Fibroblast of the aortic adventitia (primary cell): ENCODE measurements around the gene SAPCD2. TPM values are rescaled to one million over a fixed set of nuclear protein-coding genes. Genes with fewer than 3 reads are reported as not detected.

Experiments
- DNase-seq: peaks from one replicate; pipeline ENCODE4 v3.0.0-alpha.2; 2010; ENCODE audit warnings: low read depth
- H3K4me3 ChIP-seq: 2 replicates; pipeline ENCODE4 v1.5.1; 2011; ENCODE audit warnings: low read depth, mild to moderate bottlenecking, control low read depth, low read length, moderate library complexity
- CTCF ChIP-seq: IDR thresholded peaks from 2 replicates; pipeline ENCODE4 v1.5.1; 2011; ENCODE audit warnings: mild to moderate bottlenecking, low read length, control low read depth, inconsistent platforms; ENCODE audit not compliant: insufficient read depth
- total RNA-seq: library from RNA; depleted of rRNA; stranded (reverse); fragments of >200 nt; gene quantifications from 2 replicates; pipeline ENCODE4 v1.2.3, GENCODE V29; 2012; ENCODE audit warnings: low replicate concordance

SAPCD2 gene
- total RNA-seq, 1 donor = 1.5 TPM

GRCh38 chr9:137073992-137074399, 3.6 kb upstream of the SAPCD2 start:
- no peak for TF ChIP-seq CTCF
- no peak overlapping the region for H3K4me3 ChIP-seq
- no peak for DNase-seq

GRCh38 chr9:137071282-137071681, 925 bp upstream of the SAPCD2 start:
- H3K4me3 ChIP-seq = no peak overlapping the region
- TF ChIP-seq CTCF = no peak
- DNase-seq = no peak

GRCh38 chr9:137070906-137071275, 534 bp upstream of the SAPCD2 start:
- TF ChIP-seq CTCF = peak; percentile 17
- peak overlapping the region; percentile 47 for H3K4me3 ChIP-seq
- DNase-seq = no peak

- no peak for TF ChIP-seq CTCF
- peak overlapping the region; percentile 17 for H3K4me3 ChIP-seq
- DNase-seq = no peak
Measured at GRCh38 chr9:137069508-137070091, 757 bp downstream of the SAPCD2 start.

- H3K4me3 ChIP-seq = peak overlapping the region; percentile 5
- TF ChIP-seq CTCF = no peak
- no peak for DNase-seq
Measured at GRCh38 chr9:137068539-137069507, 1.5 kb downstream of the SAPCD2 start.

- DNase-seq = peak; percentile 81
- TF ChIP-seq CTCF = peak; percentile 90
- H3K4me3 ChIP-seq = no peak overlapping the region
Measured at GRCh38 chr9:137067860-137068538, 2.4 kb downstream of the SAPCD2 start.
